ENCODE results near the gene CORIN.

The CORIN gene

GRCh38 chr4:47804598-47804997 is 33.3 kb downstream of the CORIN start:
- no peak for DNase-seq
- ChIA-PET POLR2A (no interaction called here), CTCF (no interaction called here)
- H3K36me3 ChIP-seq (ENCODE audit: control insufficient read depth in 4 of 4, insufficient read depth in 4 of 4, low read length in 3 of 4): no peaks in the 10 kb centered on the region
- no peaks in the 10 kb centered on the region for H3K27me3 ChIP-seq (replicated peaks in 2 of 5; ENCODE audit: control insufficient read depth in 4 of 5, insufficient read depth in 5 of 5, low read length in 4 of 5)
- no peaks in the 10 kb centered on the region for H3K9me3 ChIP-seq (ENCODE audit: control extremely low read depth in 1 of 5, control insufficient read depth in 4 of 5, insufficient read depth in 2 of 5, low read depth in 1 of 5, low read length in 4 of 5)
- no peak overlapping the region for H3K27ac ChIP-seq (ENCODE audit: insufficient read depth in 1 of 2, low read depth in 1 of 2, low read length in 2 of 2, poor library complexity in 1 of 2, severe bottlenecking in 2 of 2)
- no peak overlapping the region for H3K4me3 ChIP-seq (ENCODE audit: control insufficient read depth in 1 of 7, extremely low read depth in 1 of 7, insufficient read depth in 4 of 7, low read depth in 2 of 7, low read length in 6 of 7)
- WGBS (ENCODE audit: insufficient coverage): 100% methylated on average over 3 of the region's 7 CpGs
- H3K4me1 ChIP-seq (ENCODE audit: control extremely low read depth in 1 of 4, control insufficient read depth in 4 of 4, insufficient read depth in 4 of 4, low read length in 3 of 4): no peaks in the 10 kb centered on the region

GRCh38 chr4:47801481-47802002 is 36.3 kb downstream of the CORIN start:
- DNase-seq: no peak
- ChIA-PET POLR2A (no interaction called here), CTCF (no interaction called here)
- Histone ChIP-seq H3K27me3 (replicated peaks in 2 of 5; ENCODE audit: control insufficient read depth in 4 of 5, insufficient read depth in 5 of 5, low read length in 4 of 5) (no peaks in the 10 kb centered on the region), H3K36me3 (ENCODE audit: control insufficient read depth in 4 of 4, insufficient read depth in 4 of 4, low read length in 3 of 4) (no peaks in the 10 kb centered on the region), H3K9me3 (ENCODE audit: control extremely low read depth in 1 of 5, control insufficient read depth in 4 of 5, insufficient read depth in 2 of 5, low read depth in 1 of 5, low read length in 4 of 5) (no peaks in the 10 kb centered on the region), H3K4me1 (ENCODE audit: control extremely low read depth in 1 of 4, control insufficient read depth in 4 of 4, insufficient read depth in 4 of 4, low read length in 3 of 4) (no peaks in the 10 kb centered on the region), H3K4me3 (ENCODE audit: control insufficient read depth in 1 of 7, extremely low read depth in 1 of 7, insufficient read depth in 4 of 7, low read depth in 2 of 7, low read length in 6 of 7) (no peak overlapping the region), H3K27ac (ENCODE audit: insufficient read depth in 1 of 2, low read depth in 1 of 2, low read length in 2 of 2, poor library complexity in 1 of 2, severe bottlenecking in 2 of 2) (no peak overlapping the region)
- WGBS (ENCODE audit: insufficient coverage): 100% methylated on average over 1 of the region's 3 CpGs

- Histone ChIP-seq H3K36me3 (ENCODE audit: control insufficient read depth in 4 of 4, insufficient read depth in 4 of 4, low read length in 3 of 4) (no peaks in the 10 kb centered on the region), H3K4me1 (ENCODE audit: control extremely low read depth in 1 of 4, control insufficient read depth in 4 of 4, insufficient read depth in 4 of 4, low read length in 3 of 4) (no peaks in the 10 kb centered on the region), H3K4me3 (ENCODE audit: control insufficient read depth in 1 of 7, extremely low read depth in 1 of 7, insufficient read depth in 4 of 7, low read depth in 2 of 7, low read length in 6 of 7) (no peak overlapping the region), H3K27ac (ENCODE audit: insufficient read depth in 1 of 2, low read depth in 1 of 2, low read length in 2 of 2, poor library complexity in 1 of 2, severe bottlenecking in 2 of 2) (no peak overlapping the region), H3K9me3 (ENCODE audit: control extremely low read depth in 1 of 5, control insufficient read depth in 4 of 5, insufficient read depth in 2 of 5, low read depth in 1 of 5, low read length in 4 of 5) (no peaks in the 10 kb centered on the region), H3K27me3 (replicated peaks in 2 of 5; ENCODE audit: control insufficient read depth in 4 of 5, insufficient read depth in 5 of 5, low read length in 4 of 5) (no peaks in the 10 kb centered on the region)
- 100% methylated on average over 3 of the region's 3 CpGs for WGBS (ENCODE audit: insufficient coverage)
- ChIA-PET CTCF (no interaction called here), POLR2A (interaction anchor here (0.6 kb wide), 1 partner anchor 1462 kb away, joined by 3 read pairs; no protein-coding TSS in a partner anchor)
- DNase-seq: no peak
These were observed 39.7 kb downstream of the CORIN start for GRCh38 chr4:47798165-47798564.

- no peaks in the 10 kb centered on the region for H3K36me3 ChIP-seq (ENCODE audit: control insufficient read depth in 4 of 4, insufficient read depth in 4 of 4, low read length in 3 of 4)
- H3K27me3 ChIP-seq (replicated peaks in 2 of 5; ENCODE audit: control insufficient read depth in 4 of 5, insufficient read depth in 5 of 5, low read length in 4 of 5): no peaks in the 10 kb centered on the region
- CTCF ChIA-PET: no interaction called here
- H3K4me1 ChIP-seq (ENCODE audit: control extremely low read depth in 1 of 4, control insufficient read depth in 4 of 4, insufficient read depth in 4 of 4, low read length in 3 of 4): no peaks in the 10 kb centered on the region
- H3K4me3 ChIP-seq (ENCODE audit: control insufficient read depth in 1 of 7, extremely low read depth in 1 of 7, insufficient read depth in 4 of 7, low read depth in 2 of 7, low read length in 6 of 7): no peak overlapping the region
- DNase-seq: no peak
- WGBS (ENCODE audit: insufficient coverage): 62% methylated on average over 2 of the region's 2 CpGs
- H3K9me3 ChIP-seq (ENCODE audit: control extremely low read depth in 1 of 5, control insufficient read depth in 4 of 5, insufficient read depth in 2 of 5, low read depth in 1 of 5, low read length in 4 of 5): no peaks in the 10 kb centered on the region
- H3K27ac ChIP-seq (ENCODE audit: insufficient read depth in 1 of 2, low read depth in 1 of 2, low read length in 2 of 2, poor library complexity in 1 of 2, severe bottlenecking in 2 of 2): no peak overlapping the region
- POLR2A ChIA-PET: no interaction called here
These were observed 45.9 kb downstream of the CORIN start for GRCh38 chr4:47791965-47792364.

GRCh38 chr4:47790105-47790504 is 47.8 kb downstream of the CORIN start:
- WGBS (ENCODE audit: insufficient coverage): 94% methylated on average over 6 of the region's 8 CpGs
- DNase-seq: no peak
- Histone ChIP-seq H3K27ac (ENCODE audit: insufficient read depth in 1 of 2, low read depth in 1 of 2, low read length in 2 of 2, poor library complexity in 1 of 2, severe bottlenecking in 2 of 2) (no peak overlapping the region), H3K4me1 (ENCODE audit: control extremely low read depth in 1 of 4, control insufficient read depth in 4 of 4, insufficient read depth in 4 of 4, low read length in 3 of 4) (no peaks in the 10 kb centered on the region), H3K9me3 (ENCODE audit: control extremely low read depth in 1 of 5, control insufficient read depth in 4 of 5, insufficient read depth in 2 of 5, low read depth in 1 of 5, low read length in 4 of 5) (no peaks in the 10 kb centered on the region), H3K27me3 (replicated peaks in 2 of 5; ENCODE audit: control insufficient read depth in 4 of 5, insufficient read depth in 5 of 5, low read length in 4 of 5) (no peaks in the 10 kb centered on the region), H3K4me3 (ENCODE audit: control insufficient read depth in 1 of 7, extremely low read depth in 1 of 7, insufficient read depth in 4 of 7, low read depth in 2 of 7, low read length in 6 of 7) (no peak overlapping the region), H3K36me3 (ENCODE audit: control insufficient read depth in 4 of 4, insufficient read depth in 4 of 4, low read length in 3 of 4) (no peaks in the 10 kb centered on the region)
- ChIA-PET CTCF (no interaction called here), POLR2A (no interaction called here)

- H3K4me1 ChIP-seq (ENCODE audit: control extremely low read depth in 1 of 4, control insufficient read depth in 4 of 4, insufficient read depth in 4 of 4, low read length in 3 of 4): no peaks in the 10 kb centered on the region
- no CpG with 5 or more reads among the region's 2 CpGs for WGBS (ENCODE audit: insufficient coverage)
- ChIA-PET CTCF (interaction anchor here (1.1 kb wide), 1 partner anchor 18 kb away, joined by 3 read pairs; no protein-coding TSS in a partner anchor), POLR2A (no interaction called here)
- no peak for DNase-seq
- no peak overlapping the region for H3K27ac ChIP-seq (ENCODE audit: insufficient read depth in 1 of 2, low read depth in 1 of 2, low read length in 2 of 2, poor library complexity in 1 of 2, severe bottlenecking in 2 of 2)
- H3K36me3 ChIP-seq (ENCODE audit: control insufficient read depth in 4 of 4, insufficient read depth in 4 of 4, low read length in 3 of 4): no peaks in the 10 kb centered on the region
- H3K9me3 ChIP-seq (ENCODE audit: control extremely low read depth in 1 of 5, control insufficient read depth in 4 of 5, insufficient read depth in 2 of 5, low read depth in 1 of 5, low read length in 4 of 5): no peaks in the 10 kb centered on the region
- H3K4me3 ChIP-seq (ENCODE audit: control insufficient read depth in 1 of 7, extremely low read depth in 1 of 7, insufficient read depth in 4 of 7, low read depth in 2 of 7, low read length in 6 of 7): no peak overlapping the region
- H3K27me3 ChIP-seq (replicated peaks in 2 of 5; ENCODE audit: control insufficient read depth in 4 of 5, insufficient read depth in 5 of 5, low read length in 4 of 5): no peaks in the 10 kb centered on the region
These were observed 49.7 kb downstream of the CORIN start for GRCh38 chr4:47788126-47788525.

- Histone ChIP-seq H3K27me3 (replicated peaks in 2 of 5; ENCODE audit: control insufficient read depth in 4 of 5, insufficient read depth in 5 of 5, low read length in 4 of 5) (no peaks in the 10 kb centered on the region), H3K9me3 (ENCODE audit: control extremely low read depth in 1 of 5, control insufficient read depth in 4 of 5, insufficient read depth in 2 of 5, low read depth in 1 of 5, low read length in 4 of 5) (no peaks in the 10 kb centered on the region), H3K4me3 (ENCODE audit: control insufficient read depth in 1 of 7, extremely low read depth in 1 of 7, insufficient read depth in 4 of 7, low read depth in 2 of 7, low read length in 6 of 7) (no peak overlapping the region), H3K27ac (ENCODE audit: insufficient read depth in 1 of 2, low read depth in 1 of 2, low read length in 2 of 2, poor library complexity in 1 of 2, severe bottlenecking in 2 of 2) (no peak overlapping the region), H3K36me3 (ENCODE audit: control insufficient read depth in 4 of 4, insufficient read depth in 4 of 4, low read length in 3 of 4) (no peaks in the 10 kb centered on the region), H3K4me1 (ENCODE audit: control extremely low read depth in 1 of 4, control insufficient read depth in 4 of 4, insufficient read depth in 4 of 4, low read length in 3 of 4) (no peaks in the 10 kb centered on the region)
- 93% methylated on average over 3 of the region's 4 CpGs for WGBS (ENCODE audit: insufficient coverage)
- POLR2A ChIA-PET: no interaction called here
- DNase-seq: no peak
- CTCF ChIA-PET: no interaction called here
These were observed 50.9 kb downstream of the CORIN start for GRCh38 chr4:47786958-47787370.
